Endothelial cell of umbilical vein (primary cell): ENCODE measurements around the gene KCNN1.
A peak's percentile ranks its signal among the peaks of the same experiment; 100 is the strongest.

ENCODE experiments used
- CTCF ChIP-seq, 2 donors: IDR thresholded peaks; 1 replicate in 1 of 2; 2 replicates in 1 of 2; pipeline ENCODE4 v1.5.1; 2011; ENCODE audit warnings: low read length in 2 of 2, mild to moderate bottlenecking in 2 of 2, moderate library complexity in 2 of 2, control low read depth in 1 of 2, inconsistent platforms in 1 of 2, low read depth in 1 of 2; ENCODE audit not compliant: insufficient read depth in 1 of 2; ENCODE audit errors: extremely low read depth in 1 of 2
- POLR2A ChIP-seq: IDR thresholded peaks from 2 replicates; pipeline ENCODE4 v1.6.1; 2012; ENCODE audit warnings: low read depth, mild to moderate bottlenecking, control low read depth, low read length

- peak; percentile 66 for TF ChIP-seq POLR2A
- TF ChIP-seq CTCF (IDR thresholded peaks at IDR 0.05; ENCODE audit: extremely low read depth in 1 of 2, insufficient read depth in 1 of 2, low read depth in 1 of 2, low read length in 2 of 2), result no peak
Measured at GRCh38 chr19:18000915-18001776, 34.2 kb downstream of the KCNN1 start.
